ENCODE measurements around the gene PKDCC.

DNA sequence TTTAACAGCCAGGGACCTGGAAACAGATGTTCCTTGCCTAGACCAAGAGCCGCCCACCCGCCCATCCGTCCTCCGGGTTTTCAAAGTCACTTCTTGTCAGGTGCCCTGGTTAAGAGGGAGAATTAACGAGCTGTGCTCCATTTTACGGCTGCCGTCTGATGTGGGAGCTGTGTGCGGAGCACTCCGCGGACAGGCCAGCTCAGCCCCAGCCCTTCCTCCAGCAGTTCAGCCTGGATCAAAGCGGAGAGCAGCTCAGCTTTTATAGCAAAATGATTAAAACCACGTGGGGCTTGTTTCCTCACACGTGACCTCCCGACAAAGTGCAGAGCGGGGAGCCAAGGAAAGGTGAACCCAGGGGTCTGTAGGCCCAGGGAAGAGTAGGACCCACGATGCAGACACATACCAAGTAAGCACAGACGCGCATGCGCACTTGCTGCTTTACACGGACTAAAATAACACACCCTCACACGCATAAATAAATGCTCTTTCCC is 46.1 kb upstream of the PKDCC start:
- TF ChIP-seq EZH2 (IDR thresholded peaks at IDR 0.05; ENCODE audit: insufficient read depth, poor library complexity, severe bottlenecking) (no peak), EZH2phosphoT487 (IDR thresholded peaks at IDR 0.05; ENCODE audit: insufficient read depth, low read depth) (no peak)
